NCI-H146 treated with DMSO at 0.1 percent for 48 hours (cell line): ENCODE measurements around the gene CFAP46.
"Not testable (repeated sequence)": the region's sequence is repeated elsewhere in the genome, so short reads cannot be mapped to it uniquely, and the experiment has no call there.

Experiments
- DNase-seq: peaks from one replicate; lab custom pipeline; 2025; ENCODE audit not compliant: unreplicated experiment; lab: John Stamatoyannopoulos, UW

CFAP46 gene

GRCh38 chr10:132945125-132945893, 2.9 kb upstream of the CFAP46 start:
- no peak for DNase-seq

- DNase-seq = no peak
Measured at GRCh38 chr10:132944510-132944909, 2.1 kb upstream of the CFAP46 start.

- no peak for DNase-seq
Measured at GRCh38 chr10:132943791-132944404, 1.5 kb upstream of the CFAP46 start.

GRCh38 chr10:132943058-132943790, 854 bp upstream of the CFAP46 start:
- no peak for DNase-seq

GRCh38 chr10:132941640-132942051, 724 bp downstream of the CFAP46 start:
- no peak for DNase-seq

- no peak for DNase-seq
Measured at GRCh38 chr10:132940791-132941465, 1.4 kb downstream of the CFAP46 start.

- no peak for DNase-seq
Measured at GRCh38 chr10:132939957-132940790, 2.2 kb downstream of the CFAP46 start.

GRCh38 chr10:132939378-132939955, 2.9 kb downstream of the CFAP46 start:
- no peak for DNase-seq

- no peak for DNase-seq
Measured at GRCh38 chr10:132938472-132939339, 3.7 kb downstream of the CFAP46 start.

GRCh38 chr10:132937861-132938260, 4.5 kb downstream of the CFAP46 start:
- no peak for DNase-seq

GRCh38 chr10:132934953-132935352, 7.4 kb downstream of the CFAP46 start:
- DNase-seq = no peak

GRCh38 chr10:132933308-132934042, 8.9 kb downstream of the CFAP46 start:
- no peak for DNase-seq

- no peak for DNase-seq
Measured at GRCh38 chr10:132932461-132933307, 9.7 kb downstream of the CFAP46 start.

- DNase-seq = not testable (repeated sequence)
Measured at GRCh38 chr10:132931258-132932250, 10.8 kb downstream of the CFAP46 start.

GRCh38 chr10:132930701-132931100, 11.7 kb downstream of the CFAP46 start:
- DNase-seq = not testable (repeated sequence)

- no peak for DNase-seq
Measured at GRCh38 chr10:132929953-132930548, 12.3 kb downstream of the CFAP46 start.
